Activated T-helper 2 cell treated with anti-CD3 and anti-CD28 coated beads, Interferon-gamma antibody, Interleukin-2, Interleukin-4, amounts not matched to agents 10 μg/mL and 5 μg/mL and 100 μg/mL, durations not matched to agents 14 hours and 24 hours and 36 hours (primary cell): Measurements from ENCODE around the gene SLC26A5. TPM values are rescaled to one million over a fixed set of nuclear protein-coding genes. Genes with fewer than 3 reads are reported as not detected.

Experiments
- DNase-seq: peaks from one replicate; pipeline ENCODE4 v3.0.0; 2021; ENCODE audit warnings: low spot score
- H3K27ac Mint-ChIP-seq: one replicate; pipeline ENCODE4 v1.8.0; 2021; ENCODE audit warnings: mixed read lengths
- H3K27me3 Mint-ChIP-seq: one replicate; pipeline ENCODE4 v1.8.0; 2021; ENCODE audit warnings: low read depth, mixed read lengths
- H3K36me3 Mint-ChIP-seq: one replicate; pipeline ENCODE4 v1.8.0; 2021; ENCODE audit warnings: low read depth, mixed read lengths
- H3K4me1 Mint-ChIP-seq: one replicate; pipeline ENCODE4 v1.8.0; 2021; ENCODE audit warnings: low read depth, mixed read lengths
- H3K4me3 Mint-ChIP-seq: one replicate; pipeline ENCODE4 v1.8.0; 2021; ENCODE audit warnings: low read depth, mild to moderate bottlenecking, moderate library complexity, mixed read lengths
- H3K9me3 Mint-ChIP-seq: one replicate; pipeline ENCODE4 v1.8.0; 2021; ENCODE audit warnings: mixed read lengths
- intact Hi-C: fragments of 100-400 bp; cut with micrococcal nuclease; formaldehyde crosslinking; loops from one replicate; pipeline ENCODE4 v1.15.1; 2023
- total RNA-seq: library from RNA; stranded (reverse); gene quantifications from 2 replicates; pipeline ENCODE4 v1.2.3, GENCODE V29; 2022

The SLC26A5 gene
- total RNA-seq, 1 donor from 2014 or later, result not detected

DNA sequence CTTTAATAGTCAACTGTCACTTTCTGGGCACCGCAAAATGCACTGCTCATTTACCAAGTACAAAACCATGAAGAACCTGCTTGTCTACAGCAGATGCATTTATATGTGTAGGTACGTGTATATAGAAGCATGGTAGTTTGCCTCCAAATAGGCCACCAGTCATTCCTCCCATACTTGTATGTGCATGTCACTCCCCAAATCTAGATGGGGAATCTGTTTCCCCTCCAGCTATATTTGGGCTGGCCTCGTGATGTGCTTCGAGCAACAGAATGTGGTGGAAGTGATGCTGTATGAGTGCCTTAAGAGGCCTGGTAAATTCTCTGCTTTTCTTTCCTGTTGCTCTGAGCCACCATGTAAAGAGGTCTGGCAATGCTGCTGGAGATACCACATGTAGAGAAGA is 51.4 kb downstream of the SLC26A5 start:
- Mint-ChIP-seq H3K27ac (no peak overlapping the region), H3K4me1 (no peaks in the 10 kb centered on the region), H3K9me3 (no peaks in the 10 kb centered on the region), H3K27me3 (peaks cover 5% of the 10 kb centered on the region), H3K36me3 (no peaks in the 10 kb centered on the region), H3K4me3 (no peak overlapping the region)
- intact Hi-C loops, result no loop called here
- no peak for DNase-seq

DNA sequence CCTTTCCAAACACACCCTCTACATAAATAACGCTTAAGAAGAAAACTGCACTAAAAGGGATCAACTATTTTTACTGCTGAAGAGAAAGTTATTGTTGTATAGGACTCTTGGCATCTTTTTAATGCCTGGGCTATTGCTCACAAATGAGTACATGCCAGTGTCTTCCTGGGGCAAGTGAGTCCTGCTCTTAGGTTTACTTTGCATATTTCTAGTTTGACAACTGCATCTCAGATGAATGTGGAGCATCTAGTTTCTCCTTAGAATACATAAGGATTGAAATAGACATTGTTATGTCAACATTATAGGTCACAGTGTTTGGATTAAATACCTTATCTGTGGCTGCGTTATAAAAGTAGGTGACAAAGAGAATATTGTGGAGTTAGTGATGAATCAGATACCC is 54.0 kb downstream of the SLC26A5 start:
- H3K4me3 Mint-ChIP-seq, result no peak overlapping the region
- no peak for DNase-seq
- H3K9me3 Mint-ChIP-seq, result no peaks in the 10 kb centered on the region
- intact Hi-C loops, result no loop called here
- peaks cover 7% of the 10 kb centered on the region for H3K27me3 Mint-ChIP-seq
- no peaks in the 10 kb centered on the region for H3K4me1 Mint-ChIP-seq
- H3K27ac Mint-ChIP-seq, result no peak overlapping the region
- no peaks in the 10 kb centered on the region for H3K36me3 Mint-ChIP-seq

DNA sequence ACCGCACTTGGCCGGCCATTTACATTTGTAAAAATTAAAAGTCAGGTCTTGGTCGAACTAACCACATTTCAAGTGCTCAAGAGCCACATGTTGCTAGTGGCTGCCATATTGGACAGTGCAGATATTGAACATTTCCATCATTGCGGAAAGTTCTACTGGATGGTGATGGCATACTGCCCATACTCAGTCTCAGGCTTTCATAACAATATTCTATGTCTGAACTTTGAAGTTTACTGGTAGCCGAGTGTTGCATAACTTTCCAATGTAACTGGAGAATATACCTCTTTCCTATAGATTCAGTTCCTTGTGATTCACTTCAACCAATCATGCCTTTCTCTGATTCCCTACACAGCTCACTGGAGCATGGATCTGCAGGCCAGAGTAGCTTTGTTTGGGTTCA is 54.9 kb downstream of the SLC26A5 start:
- H3K27ac Mint-ChIP-seq, result no peak overlapping the region
- no peaks in the 10 kb centered on the region for H3K4me1 Mint-ChIP-seq
- H3K27me3 Mint-ChIP-seq, result peaks cover 7% of the 10 kb centered on the region
- H3K4me3 Mint-ChIP-seq, result no peak overlapping the region
- no peak for DNase-seq
- intact Hi-C loops, result no loop called here
- H3K9me3 Mint-ChIP-seq, result no peaks in the 10 kb centered on the region
- no peaks in the 10 kb centered on the region for H3K36me3 Mint-ChIP-seq

DNA sequence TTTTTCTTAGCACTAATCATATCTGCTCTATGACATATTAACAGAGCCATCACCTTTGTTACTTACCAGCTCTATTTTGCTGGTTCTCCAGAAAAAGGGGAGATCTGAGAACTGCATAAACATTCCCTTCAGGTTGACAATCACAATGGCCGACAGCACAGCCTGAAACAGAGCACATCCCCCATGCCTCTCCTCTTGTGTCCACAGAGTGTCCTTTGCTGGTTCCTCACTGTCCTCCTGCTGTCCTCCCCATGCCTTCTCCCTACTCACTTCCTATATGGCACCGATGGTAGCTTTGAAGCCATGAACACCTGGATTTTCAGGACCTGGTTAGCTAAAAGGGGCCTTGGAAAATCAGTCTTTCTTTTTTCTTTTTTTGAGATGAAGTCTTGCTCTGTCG is 56.7 kb downstream of the SLC26A5 start:
- DNase-seq, result no peak
- H3K4me1 Mint-ChIP-seq, result no peaks in the 10 kb centered on the region
- H3K36me3 Mint-ChIP-seq, result no peaks in the 10 kb centered on the region
- H3K4me3 Mint-ChIP-seq, result no peak overlapping the region
- intact Hi-C loops, result no loop called here
- H3K9me3 Mint-ChIP-seq, result no peaks in the 10 kb centered on the region
- H3K27ac Mint-ChIP-seq, result no peak overlapping the region
- H3K27me3 Mint-ChIP-seq, result peaks cover 7% of the 10 kb centered on the region

DNA sequence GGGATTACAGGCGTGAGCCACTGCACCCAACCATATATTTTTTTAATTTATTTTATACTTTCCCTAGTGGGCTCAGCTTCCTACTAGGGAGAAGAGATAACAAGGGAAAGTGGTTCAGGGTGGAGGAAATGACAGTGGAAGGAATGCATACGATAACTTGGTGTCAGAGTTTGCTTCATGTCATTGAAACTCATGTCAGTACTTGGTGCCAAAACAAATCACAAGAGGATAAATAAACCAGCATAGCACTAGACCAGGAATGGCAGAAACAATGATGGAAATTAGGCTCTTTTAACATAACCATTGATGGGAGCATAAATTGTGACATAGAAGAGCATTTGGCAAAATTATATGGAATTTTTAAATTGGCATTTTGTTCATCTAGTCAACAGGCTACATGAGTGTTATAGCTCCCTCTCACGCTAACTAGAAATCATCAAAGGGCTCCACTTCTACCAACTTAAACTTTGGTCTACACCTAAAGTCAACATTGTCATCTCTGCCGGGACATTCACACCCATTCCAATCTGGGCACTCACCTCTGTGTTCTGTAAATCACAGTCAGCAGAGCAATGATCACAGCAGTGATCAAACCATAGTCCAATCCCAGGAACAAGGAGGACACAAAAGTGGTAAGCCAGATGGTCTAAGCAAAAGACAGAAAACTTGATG is 57.4 kb downstream of the SLC26A5 start:
- no peak overlapping the region for H3K27ac Mint-ChIP-seq
- no peaks in the 10 kb centered on the region for H3K4me1 Mint-ChIP-seq
- no peaks in the 10 kb centered on the region for H3K36me3 Mint-ChIP-seq
- intact Hi-C loops, result no loop called here
- peaks cover 7% of the 10 kb centered on the region for H3K27me3 Mint-ChIP-seq
- H3K9me3 Mint-ChIP-seq, result no peaks in the 10 kb centered on the region
- H3K4me3 Mint-ChIP-seq, result no peak overlapping the region
- DNase-seq, result no peak

DNA sequence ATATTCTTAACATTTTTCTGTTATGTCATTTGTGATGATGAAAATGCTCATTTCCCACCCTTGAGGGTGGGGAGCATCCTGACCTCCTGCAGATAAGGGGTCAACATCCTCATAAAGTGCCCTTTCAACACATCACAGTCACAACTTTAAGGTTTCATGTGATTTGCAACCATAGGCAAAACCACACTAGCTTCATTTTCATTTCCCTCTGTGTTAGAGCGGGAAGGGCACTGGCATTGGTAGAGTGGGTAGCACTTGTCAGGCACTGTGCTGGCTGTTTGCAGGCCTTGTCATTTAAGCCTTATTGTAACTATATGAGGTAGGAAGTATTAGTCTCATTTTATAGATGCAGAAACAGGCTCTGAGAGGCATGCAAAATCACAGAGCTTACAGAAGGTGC is 58.8 kb downstream of the SLC26A5 start:
- DNase-seq, result no peak
- H3K27ac Mint-ChIP-seq, result no peak overlapping the region
- H3K27me3 Mint-ChIP-seq, result peaks cover 7% of the 10 kb centered on the region
- H3K9me3 Mint-ChIP-seq, result no peaks in the 10 kb centered on the region
- intact Hi-C loops, result no loop called here
- H3K36me3 Mint-ChIP-seq, result no peaks in the 10 kb centered on the region
- H3K4me1 Mint-ChIP-seq, result no peaks in the 10 kb centered on the region
- H3K4me3 Mint-ChIP-seq, result no peak overlapping the region

DNA sequence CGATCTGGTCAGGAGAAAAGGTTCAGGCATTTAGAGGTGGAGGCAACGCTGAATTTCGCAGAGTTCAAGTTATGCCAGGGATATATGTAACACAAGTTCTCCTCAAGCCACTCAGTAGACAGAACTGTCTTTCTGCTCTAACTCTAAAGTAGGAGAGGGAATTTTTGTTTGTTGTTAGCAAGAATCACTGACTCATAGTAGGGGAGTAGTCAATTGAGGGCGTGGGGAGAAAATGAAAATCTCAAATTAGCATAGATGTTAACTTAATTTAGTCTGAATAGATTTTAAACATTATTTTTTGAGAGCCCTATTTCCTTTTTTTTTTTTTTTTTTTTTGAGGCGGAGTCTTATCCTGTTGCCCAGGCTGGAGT is 64.0 kb downstream of the SLC26A5 start:
- Mint-ChIP-seq H3K4me1 (peaks cover 4% of the 10 kb centered on the region), H3K36me3 (no peaks in the 10 kb centered on the region), H3K27ac (no peak overlapping the region), H3K4me3 (no peak overlapping the region), H3K9me3 (no peaks in the 10 kb centered on the region), H3K27me3 (peaks cover 7% of the 10 kb centered on the region)
- intact Hi-C loops, result no loop called here
- DNase-seq, result no peak

DNA sequence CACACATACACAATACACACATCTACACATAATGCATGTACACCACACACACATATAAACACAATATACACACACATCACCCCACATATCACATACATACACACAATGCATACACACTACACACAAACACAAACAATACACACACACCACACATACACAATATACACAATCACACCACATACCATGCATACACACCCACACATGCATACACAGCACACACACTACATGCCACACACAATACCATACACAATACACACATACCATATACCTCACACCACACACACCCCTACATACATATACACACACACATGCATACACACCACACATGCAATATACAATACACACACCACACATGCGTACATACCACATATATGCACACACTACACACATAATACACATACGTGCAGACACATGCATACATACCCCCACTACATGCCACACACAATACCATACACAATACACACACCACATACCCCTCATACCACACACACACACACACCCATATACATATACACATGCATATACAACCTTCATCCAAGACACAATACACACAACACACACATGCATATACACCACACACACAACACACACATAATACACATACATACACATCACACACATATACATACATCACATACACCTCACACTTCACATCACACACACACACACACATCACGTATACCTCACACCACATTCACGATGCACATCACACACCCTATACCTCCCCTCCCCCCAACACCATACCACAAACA is 64.6 kb downstream of the SLC26A5 start:
- Mint-ChIP-seq H3K4me3 (no peak overlapping the region), H3K4me1 (peaks cover 4% of the 10 kb centered on the region), H3K36me3 (no peaks in the 10 kb centered on the region), H3K27ac (no peak overlapping the region), H3K9me3 (no peaks in the 10 kb centered on the region), H3K27me3 (peaks cover 10% of the 10 kb centered on the region)
- DNase-seq, result no peak
- intact Hi-C loops, result no loop called here

DNA sequence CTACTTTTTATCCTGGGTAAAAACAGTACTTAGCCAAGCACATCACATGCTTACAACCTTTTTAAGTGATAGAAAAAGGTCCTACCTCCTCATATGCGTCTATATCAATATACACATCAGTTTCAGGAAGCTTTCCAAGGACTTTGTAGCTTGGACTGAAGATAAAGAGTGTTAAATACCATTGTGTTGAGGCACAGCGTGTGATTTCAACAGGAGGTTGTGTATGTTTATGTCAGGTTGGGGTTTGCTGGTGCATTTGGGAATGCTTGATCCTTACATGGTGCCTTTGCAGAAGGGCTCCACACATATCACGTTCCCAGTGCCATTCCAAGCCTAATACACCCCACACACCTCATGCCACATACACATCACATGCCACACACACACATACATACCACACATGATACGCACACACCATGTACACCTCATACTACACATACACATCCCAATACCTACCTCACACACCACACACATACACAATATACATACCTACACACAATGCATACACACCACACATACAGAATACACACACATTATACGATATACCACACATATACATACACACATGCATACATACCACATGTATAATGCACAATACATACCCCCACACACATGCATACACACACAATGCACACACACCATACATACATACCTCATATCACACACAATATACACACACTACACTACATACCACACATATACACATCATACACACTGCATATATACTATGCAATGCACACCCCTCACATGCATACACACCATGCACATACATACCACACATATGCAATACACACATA is 65.4 kb downstream of the SLC26A5 start:
- H3K4me3 Mint-ChIP-seq, result no peak overlapping the region
- peaks cover 10% of the 10 kb centered on the region for H3K27me3 Mint-ChIP-seq
- intact Hi-C loops, result no loop called here
- H3K36me3 Mint-ChIP-seq, result no peaks in the 10 kb centered on the region
- no peaks in the 10 kb centered on the region for H3K9me3 Mint-ChIP-seq
- H3K4me1 Mint-ChIP-seq, result peaks cover 4% of the 10 kb centered on the region
- no peak for DNase-seq
- no peak overlapping the region for H3K27ac Mint-ChIP-seq

DNA sequence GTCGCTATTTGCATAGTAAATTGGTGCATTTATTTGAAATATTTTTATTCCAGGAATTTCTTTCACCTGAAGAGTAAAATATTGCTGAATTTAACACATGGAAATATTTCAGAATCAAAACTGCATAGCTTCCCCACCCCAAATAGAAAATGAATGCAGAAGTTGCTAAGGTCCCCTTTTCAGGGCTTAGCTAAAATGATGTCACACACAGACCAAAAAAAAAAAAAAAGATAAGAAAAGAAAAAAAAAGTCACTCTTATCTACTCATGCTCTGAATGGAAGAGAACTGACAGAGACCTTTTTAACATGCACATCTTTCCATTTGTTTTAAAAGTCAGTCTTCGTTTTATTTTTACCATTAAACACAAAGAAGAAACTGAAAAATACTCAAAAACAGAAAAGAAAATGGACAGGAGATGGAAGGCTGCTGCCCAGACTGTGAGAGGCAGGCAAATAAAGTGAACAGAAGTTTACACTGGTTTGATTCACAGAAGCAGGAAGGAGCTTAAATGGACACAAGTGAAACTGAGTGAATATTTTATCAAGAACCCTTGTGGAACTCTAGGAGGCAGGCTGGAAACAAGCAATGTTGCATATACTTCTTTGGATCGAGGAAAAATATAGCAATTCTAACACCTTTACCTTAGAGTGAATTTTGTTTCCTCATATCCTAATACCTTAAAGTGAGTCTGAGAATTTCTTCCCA is 66.6 kb downstream of the SLC26A5 start:
- peaks cover 10% of the 10 kb centered on the region for H3K27me3 Mint-ChIP-seq
- intact Hi-C loops, result no loop called here
- no peak overlapping the region for H3K4me3 Mint-ChIP-seq
- H3K4me1 Mint-ChIP-seq, result peaks cover 4% of the 10 kb centered on the region
- H3K27ac Mint-ChIP-seq, result no peak overlapping the region
- H3K9me3 Mint-ChIP-seq, result no peaks in the 10 kb centered on the region
- no peak for DNase-seq
- no peaks in the 10 kb centered on the region for H3K36me3 Mint-ChIP-seq

DNA sequence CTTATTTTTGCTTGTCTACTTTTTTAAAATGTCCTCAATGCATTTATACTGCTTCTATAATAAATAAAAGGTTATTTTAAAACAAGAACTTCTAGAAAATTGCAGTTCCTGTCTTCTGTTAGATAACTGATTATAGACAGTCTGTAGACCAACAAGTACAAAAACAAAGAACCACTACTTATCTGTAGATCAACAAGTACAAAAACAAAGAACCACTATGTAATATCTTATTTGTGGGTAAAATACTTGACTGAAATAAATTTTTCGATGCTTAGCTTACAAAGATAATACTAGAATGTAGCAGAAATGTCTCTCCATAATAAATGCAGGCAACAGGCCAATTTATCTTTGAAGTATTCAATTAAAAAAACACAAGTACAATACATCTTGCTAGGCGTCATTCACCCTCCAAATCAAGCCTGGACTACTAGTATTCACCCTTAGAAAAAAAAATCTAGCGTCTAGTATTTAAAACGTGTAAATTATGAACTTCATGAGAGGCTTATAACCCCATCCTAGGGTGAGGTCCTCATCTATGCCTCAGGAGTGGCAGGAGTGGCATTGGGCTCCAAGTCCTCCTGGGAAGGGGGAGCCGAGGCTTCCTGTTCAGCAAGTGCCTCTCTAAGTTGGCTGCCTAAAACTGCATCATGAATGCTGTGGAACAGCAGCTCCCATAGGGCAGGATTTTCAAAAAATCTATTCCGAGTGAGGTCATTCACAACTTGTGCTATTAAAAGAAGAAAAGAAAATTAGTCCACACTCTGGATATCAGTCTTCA is 72.0 kb downstream of the SLC26A5 start:
- intact Hi-C loops, result no loop called here
- Mint-ChIP-seq H3K9me3 (no peaks in the 10 kb centered on the region), H3K36me3 (peaks cover 16% of the 10 kb centered on the region), H3K4me1 (peaks cover 13% of the 10 kb centered on the region), H3K27ac (no peak overlapping the region), H3K4me3 (no peak overlapping the region), H3K27me3 (peaks cover 6% of the 10 kb centered on the region)
- no peak for DNase-seq

DNA sequence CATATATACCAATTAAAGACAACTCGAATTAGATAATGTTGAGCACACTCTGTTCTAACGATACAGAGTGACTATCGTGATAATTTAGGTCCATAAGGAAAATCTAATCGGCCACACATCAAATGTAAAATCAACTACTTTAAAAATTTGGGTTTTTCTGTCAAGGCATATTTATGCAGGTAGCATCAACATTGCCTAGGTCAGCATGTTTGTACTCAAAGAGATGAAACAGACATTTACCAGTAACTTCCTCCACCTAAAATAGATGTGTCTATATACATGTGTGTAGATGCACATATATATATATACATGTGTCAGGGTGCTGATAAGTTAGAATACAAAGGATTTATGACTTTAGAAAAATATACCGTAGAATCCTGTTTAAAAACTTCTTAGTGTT is 76.6 kb downstream of the SLC26A5 start:
- Mint-ChIP-seq H3K36me3 (peaks cover 59% of the 10 kb centered on the region), H3K27ac (no peak overlapping the region), H3K9me3 (no peaks in the 10 kb centered on the region), H3K4me3 (no peak overlapping the region), H3K4me1 (peaks cover 13% of the 10 kb centered on the region), H3K27me3 (no peaks in the 10 kb centered on the region)
- no peak for DNase-seq
- intact Hi-C loops, result no loop called here
